Activated naive CD4-positive, alpha-beta T cell treated with Interleukin-2 at 50 U/mL for 16 hours (primary cell): ENCODE data around the gene CYFIP2.

ENCODE experiments used
- DNase-seq: peaks from one replicate; pipeline ENCODE4 v3.0.0-alpha.2; 2020

CYFIP2 gene

DNA sequence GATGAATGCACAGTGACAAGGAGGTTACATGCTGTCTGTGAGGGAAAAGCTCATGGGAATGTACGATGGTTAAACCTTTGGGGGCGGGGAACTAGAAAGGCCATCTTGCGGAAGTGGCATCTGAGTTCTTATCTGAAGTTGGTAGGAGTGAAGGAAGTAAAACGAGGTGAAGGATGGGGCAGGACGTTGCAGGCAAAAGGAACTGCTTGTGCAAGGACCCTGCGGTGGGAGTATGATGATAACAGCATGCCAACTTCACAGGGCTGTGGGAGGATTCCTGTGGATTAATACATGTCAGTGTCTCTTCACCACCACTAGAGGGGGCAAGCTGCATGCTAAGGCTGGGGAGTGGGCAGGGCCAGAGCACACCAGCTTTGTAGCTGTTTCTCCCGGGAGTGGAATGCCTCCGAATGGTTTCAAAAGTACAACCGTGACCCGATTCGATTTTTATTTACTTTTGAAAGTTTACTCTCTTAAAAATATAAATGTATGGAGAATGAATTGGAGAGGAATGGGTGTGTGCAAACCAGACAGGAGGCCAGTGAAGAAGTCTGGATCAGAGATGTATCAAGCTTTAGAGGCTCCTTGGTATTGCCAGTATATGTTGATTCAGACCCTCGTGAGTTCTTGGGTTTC is 62.5 kb downstream of the CYFIP2 start:
- peak; percentile 62 for DNase-seq

DNA sequence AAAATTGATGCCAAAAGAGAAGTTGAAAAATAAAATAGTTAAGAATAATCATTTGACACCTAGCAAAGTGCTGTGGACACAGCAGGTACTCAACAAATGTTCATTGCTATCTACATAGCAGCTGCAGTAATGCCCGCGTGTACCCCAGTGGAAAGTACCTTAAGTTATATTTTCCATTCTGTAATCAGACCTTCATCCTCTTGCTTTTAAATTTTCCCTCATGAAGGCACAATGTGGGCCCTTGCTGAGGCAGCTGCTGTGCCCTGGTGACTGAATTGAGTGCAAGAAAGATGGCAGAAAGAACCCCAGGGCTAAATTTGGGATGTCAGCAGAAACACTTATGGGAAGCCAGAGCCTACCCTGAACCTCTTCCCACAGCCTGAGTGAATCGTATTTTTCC is 65.9 kb downstream of the CYFIP2 start:
- DNase-seq, result no peak

DNA sequence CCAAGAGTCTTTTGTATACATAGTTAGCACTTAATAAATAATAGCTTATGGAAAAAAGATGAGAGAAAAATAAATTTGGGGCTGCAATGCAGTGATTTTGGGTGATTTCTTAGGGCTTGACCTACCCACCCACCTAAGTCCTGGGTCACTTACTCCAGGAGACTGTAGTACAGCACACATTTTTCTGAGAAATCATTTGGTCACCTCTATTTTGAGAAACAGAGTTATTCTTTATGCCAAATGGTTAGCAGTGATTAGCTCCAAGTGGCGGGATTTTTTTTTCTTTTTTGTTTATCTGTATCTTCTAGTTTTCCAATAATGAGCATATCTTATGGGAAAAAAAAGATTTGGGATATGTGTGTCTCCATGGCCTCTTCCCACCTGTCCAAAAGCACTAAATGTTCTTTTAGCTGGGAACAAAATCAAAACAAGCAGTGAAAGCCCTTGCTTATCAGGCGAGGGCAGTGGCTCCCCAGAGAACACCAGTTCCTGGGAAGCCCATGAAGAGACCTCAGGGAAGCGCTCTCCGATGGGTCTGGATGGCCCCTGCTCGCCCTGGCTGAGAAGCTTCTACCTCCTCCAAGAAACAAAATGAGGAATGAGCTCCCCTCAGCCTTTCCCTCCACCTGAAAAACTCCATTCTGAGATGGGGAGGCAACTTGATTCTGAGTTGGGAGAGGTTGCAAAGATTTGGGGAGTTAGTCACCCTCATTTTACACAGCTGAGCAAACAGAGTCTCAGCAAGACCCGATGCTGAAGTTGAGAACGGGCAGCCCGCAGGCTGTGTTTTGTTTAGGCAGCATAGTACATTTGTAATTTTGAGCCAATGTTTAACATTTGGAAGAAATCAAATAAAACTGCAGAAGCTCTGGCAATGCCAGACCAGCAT is 69.9 kb downstream of the CYFIP2 start:
- DNase-seq, result no peak

DNA sequence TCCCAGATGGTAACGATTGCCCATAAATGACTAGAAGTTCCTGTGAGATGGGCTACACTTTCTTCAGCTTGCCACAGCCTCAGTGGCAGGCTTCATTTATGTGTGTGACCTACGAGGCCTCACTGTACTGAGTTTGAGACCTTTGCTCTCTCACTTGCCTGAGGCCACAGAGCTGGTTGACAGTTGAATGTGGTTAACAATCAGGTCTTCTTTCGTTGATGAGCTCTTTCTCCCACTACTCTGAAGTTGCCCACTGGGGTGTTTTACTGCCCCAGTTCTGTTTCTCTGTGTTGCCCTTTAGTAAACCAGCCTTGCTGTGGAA is 70.5 kb downstream of the CYFIP2 start:
- no peak for DNase-seq

DNA sequence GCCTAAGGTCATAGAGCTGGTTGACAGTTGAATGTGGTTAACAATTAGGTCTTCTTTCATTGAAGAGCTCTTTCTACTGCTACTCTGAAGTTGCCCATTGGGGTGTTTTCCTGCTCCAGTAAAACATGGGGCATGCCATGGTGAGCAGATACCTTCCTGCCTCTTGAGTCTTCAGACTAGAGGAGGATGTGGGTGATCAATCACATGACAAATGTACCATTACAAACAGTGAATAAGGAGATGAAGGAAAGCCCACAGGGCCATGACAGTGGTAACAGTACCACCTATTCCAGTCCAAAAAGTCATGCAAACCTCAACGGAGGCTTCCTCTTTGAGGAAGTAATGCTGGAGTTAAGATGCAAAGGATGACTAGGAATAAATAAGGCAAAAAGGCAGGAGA is 73.5 kb downstream of the CYFIP2 start:
- DNase-seq, result no peak

DNA sequence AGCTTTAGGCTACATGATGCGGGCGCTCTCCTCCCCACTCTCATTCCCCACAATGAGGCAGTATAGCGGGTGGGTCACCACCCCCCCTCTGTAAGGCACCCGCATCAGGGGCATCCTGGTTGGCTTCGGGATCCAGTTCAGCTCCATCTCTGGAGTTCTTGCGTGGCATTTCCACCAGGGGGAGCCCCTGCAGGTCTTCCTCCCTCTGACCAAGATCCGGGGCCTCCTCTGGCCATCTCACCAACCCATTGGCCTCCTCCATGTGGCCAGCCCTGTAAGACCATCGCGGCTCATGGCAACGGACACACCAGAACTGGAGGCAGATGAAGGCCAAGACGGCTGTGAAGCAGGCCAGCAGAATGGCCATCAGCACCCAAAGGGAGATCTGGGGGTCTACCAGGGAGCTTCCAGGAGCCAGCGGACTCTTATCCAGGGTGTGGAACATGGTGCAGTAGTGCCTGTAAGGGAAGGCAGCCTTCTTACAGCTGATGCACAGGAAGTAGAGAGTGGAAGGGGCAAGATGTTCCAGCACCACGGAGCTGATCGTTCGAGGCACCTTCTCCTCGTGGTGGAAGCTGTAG is 77.0 kb downstream of the CYFIP2 start:
- DNase-seq, result peak; percentile 26

DNA sequence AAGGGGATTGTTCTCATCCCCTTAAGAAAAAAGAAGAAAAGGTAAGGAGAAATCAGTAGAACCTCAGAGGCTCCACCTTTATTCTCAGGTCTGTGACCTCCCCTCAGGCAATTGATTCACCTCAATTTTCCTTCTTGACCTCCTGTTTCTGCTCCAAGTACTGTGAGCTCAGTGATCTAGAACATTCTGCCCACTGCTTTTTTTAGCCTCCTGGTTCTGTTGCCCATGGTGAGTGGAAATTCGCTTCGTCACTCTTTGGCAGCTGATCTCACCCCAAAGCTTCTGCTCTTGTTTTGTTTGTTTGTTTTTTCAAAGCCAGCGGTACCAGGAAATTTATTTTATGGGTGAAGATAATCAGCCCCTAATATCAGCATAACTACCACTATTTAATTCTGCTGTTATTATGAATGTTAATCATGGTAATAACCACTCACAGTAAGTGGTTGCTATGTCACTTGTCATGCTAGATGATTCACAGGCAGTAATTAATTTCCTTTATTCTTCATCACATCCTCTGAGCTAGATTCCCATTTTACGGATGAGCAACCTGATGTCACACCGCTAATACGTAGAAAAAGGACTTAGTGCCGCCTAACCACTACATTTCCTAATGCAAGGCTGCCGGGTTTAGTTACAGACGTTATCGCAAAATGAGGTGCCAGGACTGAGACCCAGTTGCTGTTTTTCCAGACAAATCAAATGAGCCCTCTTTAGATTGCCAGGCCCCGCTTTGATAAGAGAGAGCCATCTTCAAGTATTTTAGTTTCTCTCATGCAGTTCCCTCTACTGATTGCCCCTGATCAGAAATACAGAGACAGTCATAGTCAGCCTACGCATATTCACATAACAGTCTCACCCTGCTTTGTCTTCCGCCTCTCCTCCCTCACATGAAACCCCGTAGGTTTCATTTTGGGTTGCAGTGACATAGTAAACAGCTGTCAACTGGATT is 78.2 kb downstream of the CYFIP2 start:
- peak; percentile 48 for DNase-seq

DNA sequence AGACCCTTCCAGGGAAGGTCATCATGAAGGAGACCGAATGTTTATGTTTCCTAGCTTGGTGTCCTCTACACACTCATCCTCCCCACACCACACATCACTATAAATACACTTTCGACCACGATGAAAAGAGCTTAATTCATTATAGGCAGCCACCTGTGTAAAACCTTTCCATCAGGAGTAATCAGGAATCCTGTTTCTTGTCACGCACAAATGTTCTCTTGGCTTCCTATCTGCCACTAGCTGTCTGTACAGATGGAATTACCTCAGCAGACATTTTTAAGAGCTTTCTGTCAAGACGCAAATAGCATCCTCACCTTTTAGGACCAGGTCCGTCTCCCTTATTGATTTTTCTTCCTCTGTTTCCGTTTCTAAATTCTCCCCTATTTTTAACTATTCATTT is 79.1 kb downstream of the CYFIP2 start:
- no peak for DNase-seq

DNA sequence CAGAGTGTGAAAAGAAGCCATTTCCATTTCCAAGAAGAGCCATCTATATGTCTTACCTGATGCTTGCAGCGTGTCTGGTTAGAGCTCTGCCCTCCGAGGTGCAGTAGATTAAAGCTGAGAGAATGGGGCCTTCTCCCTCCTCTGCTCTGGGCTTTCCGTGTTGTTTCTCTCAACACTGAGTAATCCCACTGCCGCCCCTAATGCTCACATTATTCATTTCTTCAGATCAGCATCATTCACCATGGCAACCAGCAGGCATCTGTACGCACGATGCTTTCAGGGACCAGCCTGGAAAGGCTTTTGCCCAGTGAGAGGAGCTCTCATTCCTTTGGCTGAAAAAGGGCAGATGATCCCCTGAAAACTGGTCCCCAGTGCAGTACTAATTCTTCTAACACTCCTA is 79.6 kb downstream of the CYFIP2 start:
- DNase-seq, result peak; percentile 32

DNA sequence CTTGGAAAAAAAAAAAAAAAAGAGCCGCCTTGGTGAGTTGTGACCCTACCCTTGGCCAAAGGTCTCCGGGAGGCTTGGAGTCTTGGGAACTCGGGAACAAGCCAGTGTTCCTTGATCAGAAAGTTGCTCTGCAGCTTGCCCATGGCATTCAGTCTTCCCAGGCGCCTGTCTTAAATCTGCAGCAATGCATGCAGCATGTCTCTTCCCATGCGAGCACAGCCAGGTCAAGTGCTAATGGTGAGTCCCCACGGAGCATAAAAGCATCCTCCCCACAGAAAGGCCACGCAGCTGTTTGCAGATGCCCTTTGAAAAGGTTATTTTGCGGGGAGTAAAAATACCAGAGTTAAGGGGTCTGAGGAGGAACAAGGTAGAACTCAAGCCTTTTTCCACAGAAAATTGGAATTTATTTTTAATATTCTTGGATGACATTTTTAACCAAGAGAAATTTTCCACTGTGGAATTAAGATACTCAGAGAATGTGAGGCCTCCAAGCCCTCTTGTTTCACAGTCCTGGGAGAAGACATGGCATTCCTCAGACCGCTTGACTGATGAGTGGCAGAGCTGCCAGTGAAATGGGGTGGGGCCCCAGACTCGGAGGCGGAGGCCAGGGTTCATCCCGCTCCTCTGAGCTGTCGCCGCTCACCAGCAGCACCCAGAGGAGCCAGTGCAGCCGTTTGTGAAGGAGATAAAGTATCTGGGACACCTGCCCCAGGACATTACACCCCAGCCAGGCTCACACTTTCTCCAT is 81.6 kb downstream of the CYFIP2 start:
- no peak for DNase-seq

DNA sequence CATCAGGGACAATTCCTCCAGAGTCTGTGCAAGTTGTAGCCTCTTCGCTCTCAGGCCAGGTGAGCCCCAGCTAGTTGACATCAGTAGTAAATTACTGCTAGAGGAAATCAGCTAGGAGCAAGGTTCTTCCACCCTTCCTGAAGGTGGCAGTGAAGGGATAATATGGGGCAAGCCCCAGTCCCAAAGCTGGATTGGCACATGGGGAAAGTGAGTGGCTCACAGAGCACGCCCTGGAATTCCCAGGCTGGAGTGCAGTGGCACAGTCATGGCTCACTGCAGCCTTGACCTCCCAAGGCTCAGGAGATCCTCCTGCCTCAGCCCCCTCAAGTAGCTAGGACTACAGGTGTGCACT is 82.1 kb downstream of the CYFIP2 start:
- no peak for DNase-seq

DNA sequence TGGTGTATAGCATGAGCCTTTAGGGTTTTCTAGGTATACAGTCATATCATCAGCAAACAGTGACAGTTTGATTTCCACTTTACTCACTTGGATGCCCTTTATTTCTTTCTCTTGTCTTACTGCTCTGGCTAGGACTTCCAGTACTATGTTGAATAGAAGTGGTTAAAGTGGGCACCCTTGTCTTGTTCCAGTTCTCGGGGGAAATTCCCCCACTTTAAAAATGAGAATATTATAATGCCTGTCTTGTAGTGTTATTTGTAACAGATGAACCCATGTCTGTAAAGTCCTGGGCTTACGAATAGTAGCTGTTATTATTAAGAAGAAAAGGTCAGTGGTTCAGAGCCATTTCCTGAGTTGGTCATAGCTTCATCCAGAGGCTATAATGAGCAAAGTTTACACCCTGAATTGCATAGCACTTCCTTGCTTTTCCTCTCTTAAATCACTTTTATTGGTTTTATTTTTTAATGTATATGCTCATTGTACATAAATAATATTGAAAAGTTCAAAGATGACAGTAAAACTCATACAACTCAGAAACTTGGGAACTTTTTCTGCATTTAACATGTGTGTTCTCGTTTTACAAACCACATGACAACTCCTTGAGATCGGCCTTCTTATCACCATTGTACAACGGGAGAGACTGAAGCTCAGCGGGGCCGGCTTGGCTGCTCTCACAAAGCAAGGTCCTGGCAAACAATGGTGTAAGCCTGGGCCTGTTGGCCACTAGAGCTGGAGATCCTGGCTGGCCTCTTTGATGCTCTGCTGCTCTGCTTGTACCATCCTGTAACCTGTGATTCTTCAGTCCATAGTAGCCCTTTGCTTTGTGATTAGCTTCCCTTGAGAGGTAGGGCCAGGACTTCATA is 85.2 kb downstream of the CYFIP2 start:
- no peak for DNase-seq

DNA sequence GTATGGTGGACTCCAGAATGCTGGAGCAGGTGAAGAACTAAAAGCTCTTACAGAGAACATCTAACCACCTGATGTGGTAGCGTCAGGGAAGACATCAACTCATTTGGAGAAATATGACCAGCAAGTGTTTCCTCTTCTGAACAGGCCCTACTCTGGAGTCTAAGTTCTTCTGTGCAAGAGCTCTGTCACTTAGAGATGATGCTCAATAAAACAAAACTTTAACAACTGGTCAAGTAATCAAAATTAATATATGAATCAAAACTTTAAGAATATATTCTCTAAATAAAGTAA is 85.8 kb downstream of the CYFIP2 start:
- DNase-seq, result no peak

DNA sequence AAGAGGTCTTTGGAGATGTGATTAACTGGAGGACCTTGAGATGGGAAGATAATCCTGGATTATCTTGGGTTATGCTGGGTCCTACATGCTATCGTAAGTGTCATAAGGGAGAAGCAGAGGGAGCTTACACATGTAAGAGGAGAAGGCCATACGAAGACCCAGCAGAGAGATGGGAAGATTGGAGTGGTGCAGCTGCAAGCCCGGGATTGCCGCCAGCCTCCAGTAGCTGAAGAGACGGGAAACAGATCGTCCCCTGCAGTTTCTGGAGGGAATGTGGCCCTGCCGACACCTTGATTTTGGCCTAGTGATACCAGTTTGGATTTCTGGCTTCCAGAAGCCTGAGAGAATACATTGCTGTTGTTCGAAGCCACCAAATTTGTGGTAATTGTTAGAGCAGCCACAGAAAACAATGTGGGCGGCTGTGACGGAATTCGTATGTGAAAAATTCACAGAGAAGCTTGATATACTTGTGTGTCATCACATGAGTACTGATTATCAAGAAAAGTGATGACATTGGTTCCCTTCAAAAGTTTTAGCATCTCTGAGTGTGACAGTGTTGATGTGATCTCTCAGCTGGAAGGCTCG is 86.9 kb downstream of the CYFIP2 start:
- peak; percentile 49 for DNase-seq

DNA sequence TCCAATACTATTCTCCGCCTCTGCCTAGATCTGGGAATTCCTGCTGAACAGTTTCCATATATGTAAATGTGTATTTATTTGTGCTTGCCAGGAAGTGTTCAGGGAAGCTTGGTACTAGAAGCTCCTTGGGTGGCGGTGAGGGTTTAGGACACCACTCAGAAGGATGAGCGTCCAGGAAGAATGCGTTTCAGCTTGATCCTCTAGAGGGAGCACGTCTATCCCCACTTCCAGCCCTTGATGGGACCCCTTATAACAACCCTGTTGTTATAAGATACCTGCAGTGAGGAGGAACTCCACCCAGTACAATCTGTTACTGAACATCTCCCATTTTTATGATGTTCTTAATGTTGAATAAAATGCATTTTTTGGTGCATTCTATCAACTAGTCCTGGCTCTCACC is 88.9 kb downstream of the CYFIP2 start:
- no peak for DNase-seq

DNA sequence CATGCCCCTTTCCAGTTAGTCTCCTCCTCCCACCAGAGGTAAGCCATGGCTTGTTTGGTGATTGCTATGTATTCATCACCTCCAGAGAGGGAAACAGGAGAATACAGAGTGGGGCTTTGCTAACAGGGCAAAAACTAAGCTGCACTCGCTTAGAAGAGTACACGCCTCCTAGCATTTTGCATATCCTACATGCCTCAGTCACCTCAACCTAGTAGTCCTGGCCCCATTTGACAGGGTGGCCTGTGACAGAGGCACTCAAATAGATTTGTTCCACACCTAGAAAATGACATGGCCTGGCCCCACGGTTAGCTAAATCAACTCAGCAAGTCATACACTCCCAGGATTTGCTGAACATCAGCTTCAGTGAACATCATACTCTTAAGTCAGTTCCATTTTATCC is 90.7 kb downstream of the CYFIP2 start:
- no peak for DNase-seq

DNA sequence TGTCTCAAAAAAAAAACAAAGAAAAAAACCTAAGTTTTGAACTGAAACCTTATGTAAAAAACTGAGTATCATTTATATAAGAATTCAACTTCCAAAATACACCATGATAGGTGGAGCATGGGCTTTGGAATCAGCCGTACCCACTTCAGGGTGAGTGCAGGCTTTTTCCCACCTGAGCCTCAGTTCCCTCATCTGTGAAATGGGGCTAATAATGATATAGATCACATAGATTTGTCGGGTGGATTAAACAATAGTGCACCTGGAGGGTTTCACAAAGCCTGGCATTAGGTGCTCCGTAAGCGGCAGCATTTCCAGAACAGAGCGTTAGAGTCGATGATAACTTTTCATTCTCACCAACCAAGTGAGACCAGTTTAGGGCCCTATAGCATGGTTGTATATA is 91.9 kb downstream of the CYFIP2 start:
- no peak for DNase-seq

DNA sequence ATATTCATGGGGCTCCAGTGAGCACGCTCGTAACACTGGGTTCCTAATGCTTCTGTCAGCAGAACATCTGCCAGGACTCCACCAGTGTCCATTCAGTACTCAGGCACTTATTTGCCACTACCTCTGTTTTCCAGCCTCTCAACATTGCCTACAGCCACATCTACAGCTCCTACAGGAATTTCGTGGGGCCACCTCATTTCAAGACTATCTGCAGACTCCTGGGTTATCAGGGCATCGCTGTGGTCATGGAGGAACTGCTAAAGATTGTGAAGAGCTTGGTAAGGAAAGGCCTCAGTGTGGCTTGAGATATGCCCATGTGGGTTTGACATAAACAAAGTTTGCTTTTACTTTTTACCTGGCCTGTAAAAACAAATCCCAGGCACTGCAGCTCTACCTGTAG is 92.9 kb downstream of the CYFIP2 start:
- no peak for DNase-seq

DNA sequence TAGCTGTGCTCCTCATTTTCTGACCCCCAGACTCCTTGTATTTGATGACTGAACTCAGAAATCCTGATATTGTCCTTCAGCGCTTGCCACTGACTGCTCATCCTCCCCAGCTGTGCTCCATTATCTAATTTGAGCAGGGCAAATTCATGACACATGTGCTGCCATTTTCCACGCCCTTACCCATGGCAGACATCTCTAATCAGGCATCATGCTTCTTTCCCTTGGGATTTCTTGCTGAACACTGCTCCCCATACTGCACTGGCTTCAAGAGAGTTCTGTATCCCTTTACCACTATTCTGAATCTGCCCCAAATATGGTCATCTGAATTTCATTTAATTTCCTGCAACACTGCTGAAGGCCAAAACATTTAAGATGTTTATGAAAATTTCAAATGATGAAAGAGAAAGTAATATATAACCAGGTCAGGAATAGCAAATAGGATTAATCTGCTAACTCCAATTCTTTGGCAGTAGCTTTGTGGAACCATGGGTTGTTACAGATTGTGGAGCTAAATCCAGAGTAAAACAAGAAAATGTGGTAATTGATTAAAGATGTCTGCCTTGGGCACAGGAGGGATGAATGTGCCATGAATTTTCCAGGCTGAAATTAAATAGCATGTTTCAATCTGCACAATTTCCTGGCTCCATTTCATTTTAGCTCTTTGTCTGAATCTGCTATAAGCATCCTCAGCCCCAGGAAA is 93.6 kb downstream of the CYFIP2 start:
- no peak for DNase-seq

DNA sequence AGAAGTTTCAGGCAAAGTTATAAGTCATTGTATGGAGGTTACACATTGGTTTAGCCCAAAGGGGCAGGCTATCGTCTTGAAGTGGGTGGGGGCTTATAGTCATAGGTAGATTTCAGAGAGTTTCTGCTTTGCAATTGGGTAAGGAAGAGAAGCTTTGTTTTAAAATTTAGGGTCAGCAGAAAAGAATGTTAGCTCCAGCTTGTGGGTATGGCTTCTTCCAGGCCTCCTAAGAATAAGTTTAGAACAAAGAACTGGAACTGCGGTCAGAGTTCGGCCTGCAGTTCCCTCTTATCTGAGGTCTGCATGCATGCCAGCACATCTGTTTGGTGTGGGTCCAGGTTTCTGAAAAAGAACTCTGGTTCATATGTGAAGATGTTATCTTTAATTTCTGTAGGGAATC is 96.1 kb downstream of the CYFIP2 start:
- no peak for DNase-seq

DNA sequence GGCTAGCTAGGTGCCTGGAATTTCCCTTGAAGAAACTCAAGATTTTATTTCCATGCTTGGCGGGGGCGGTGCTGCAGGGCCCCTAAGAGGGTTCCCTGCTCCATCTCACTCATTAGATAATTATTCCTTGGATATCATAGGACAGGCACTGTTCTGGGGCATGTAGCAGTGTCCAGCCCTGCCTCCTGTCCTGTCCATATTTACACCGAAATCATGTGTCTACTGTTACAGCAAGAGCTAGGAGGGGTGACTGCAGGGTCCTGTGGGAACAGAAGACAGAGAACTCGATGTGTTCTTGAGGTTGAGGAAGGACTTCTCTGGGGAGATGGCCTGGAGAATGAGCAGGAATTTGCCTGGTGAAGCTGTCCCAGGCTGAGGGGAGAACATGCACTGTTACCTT is 96.6 kb downstream of the CYFIP2 start:
- DNase-seq, result no peak
